Measurements from ENCODE around the gene C10orf67. TPM values are rescaled to one million over a fixed set of nuclear protein-coding genes. Genes with fewer than 3 reads are reported as not detected.

C10orf67 gene
- total RNA-seq, 1 experiment from 2014 or later, result not detected

DNA sequence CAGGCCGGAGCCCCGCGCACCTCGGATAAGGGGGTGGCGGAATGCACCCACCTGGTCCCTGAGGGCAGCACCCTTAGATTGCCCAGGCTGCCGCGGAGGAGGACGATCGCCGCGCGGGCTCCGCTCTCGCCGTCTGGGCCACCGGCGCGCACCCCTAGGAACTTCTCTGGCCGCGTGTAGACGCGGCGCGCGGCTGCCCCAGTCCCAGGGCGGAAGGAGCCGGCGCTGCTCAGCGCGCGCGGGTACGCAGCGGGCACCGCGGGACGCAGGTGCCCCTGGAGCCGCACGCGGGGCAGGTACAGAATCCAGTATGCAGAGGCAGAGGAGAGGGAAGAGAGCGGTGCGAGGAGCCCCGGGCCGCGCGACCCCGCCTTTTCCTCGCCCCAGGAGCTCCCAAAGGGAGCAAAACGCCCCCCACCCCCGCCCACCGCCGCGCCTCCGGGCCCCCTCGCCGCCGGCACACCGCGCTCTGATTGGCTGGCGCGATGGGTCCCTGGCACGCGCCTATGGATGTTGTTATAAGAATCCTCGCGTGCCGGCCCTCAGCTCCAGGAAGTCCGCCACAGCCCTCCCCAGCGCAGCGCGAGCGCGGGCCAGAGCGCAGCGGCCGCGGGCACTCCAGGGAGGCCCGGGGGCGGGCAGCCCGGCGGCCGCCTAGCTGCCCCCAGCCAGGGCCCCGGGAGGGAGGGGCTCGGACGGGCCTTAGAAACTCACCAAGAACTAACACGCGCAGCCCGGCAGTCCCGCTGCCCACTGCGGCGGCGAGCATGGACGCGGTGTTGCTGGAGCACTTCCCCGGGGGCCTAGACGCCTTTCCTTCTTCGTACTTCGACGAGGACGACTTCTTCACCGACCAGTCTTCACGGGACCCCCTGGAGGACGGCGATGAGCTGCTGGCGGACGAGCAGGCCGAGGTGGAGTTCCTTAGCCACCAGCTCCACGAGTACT is 152.6 kb downstream of the C10orf67 start, which contains the start of gene PTF1A:
PTF1A (plus strand) TSS at position 549 of the 948 bp plus-strand sequence; CDS start at position 768, 219 bp downstream.
- DNase-seq (ENCODE audit: low spot score), result no peak

DNA sequence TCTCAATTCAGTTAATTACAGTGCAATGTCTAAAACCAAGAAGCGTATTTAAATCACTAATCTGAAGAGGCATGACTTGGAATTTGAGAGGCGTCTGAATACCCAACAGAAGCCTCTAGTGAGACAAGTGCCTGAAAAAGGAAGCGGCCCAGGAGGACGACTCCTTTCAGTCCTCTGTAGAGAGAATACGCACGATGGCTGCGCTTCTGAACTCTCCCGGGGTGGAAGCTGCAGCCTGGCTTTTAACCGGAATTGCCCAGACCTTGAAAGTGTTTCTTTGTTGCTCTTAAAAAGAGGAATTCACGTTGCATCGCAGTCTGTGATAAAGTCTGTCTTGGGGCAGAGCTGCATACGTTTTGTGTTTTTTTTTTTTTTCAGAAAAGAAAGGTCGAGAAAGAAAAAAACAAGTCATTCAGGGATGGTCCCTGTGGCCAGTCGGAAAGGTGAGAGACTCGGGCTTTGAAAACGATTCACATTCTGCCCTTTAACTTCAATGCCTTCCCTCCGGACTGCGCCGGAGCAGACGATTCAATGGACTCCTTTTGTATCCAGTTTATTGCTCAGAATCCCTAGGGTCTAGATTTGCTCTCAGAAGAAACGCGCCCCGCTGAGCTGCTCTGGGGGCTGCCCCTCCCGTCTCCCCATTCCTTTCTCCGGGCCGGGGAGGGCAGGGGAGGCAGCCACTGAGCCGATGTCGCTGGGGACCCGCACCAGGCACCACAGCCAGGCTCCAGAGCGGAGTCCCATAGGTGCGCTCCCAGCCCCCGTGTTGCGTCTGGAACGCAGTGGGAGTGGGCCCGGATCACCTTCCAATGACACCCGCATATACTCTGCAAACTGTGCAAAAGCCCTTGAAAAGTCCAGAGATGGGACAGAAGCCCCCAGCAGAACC is 153.5 kb downstream of the C10orf67 start:
- no peak for DNase-seq (ENCODE audit: low spot score)
- in situ Hi-C loops (cut with HindIII; ENCODE audit: low sequenced_read_pairs), result no loop called here

More for the DNA sequence above, 152.6 kb downstream of the C10orf67 start, which contains the start of gene PTF1A:
- in situ Hi-C loops (cut with HindIII; ENCODE audit: low sequenced_read_pairs), result no loop called here

DNA sequence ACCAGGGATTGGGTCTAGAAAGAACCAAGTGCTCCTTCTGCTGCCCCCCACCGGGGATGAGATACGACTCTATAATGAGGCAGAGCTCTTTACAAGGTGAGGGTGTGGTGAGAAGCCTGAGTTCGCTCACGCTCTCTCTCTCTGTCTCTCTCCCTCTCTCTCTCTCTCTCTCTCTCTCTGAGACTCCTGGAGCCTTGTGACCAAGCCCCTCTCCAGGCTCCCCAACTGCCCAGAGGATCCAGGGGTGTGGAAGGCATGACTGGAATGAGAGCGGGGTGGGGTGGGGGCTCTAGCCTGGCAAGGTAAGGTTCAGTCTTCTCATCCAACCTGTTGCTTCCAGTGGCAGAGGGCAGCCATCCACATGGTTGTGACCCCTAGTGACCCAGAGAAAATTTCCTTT is 155.6 kb downstream of the C10orf67 start:
- in situ Hi-C loops (cut with HindIII; ENCODE audit: low sequenced_read_pairs), result no loop called here
- no peak for DNase-seq (ENCODE audit: low spot score)

DNA sequence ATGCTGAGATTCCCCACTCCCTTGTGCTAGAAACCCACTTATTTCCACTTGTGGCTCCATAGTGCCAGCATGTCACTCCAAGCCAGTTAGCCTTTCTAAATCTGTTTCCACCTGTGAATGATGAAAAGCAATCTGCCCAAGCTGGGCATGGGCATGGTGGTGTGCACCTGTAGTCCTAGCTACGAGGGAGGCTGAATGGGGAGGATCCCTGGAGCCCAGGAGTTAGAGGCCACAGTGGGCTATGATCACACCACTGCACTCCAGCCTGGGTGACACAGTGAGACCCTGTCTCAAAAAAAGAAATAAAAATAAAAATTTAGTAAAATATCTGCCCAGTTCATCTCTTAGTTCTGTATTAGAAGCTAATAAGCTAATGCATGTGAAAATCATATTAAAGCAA is 157.4 kb downstream of the C10orf67 start:
- no peak for DNase-seq (ENCODE audit: low spot score)
- in situ Hi-C loops (cut with HindIII; ENCODE audit: low sequenced_read_pairs), result no loop called here

DNA sequence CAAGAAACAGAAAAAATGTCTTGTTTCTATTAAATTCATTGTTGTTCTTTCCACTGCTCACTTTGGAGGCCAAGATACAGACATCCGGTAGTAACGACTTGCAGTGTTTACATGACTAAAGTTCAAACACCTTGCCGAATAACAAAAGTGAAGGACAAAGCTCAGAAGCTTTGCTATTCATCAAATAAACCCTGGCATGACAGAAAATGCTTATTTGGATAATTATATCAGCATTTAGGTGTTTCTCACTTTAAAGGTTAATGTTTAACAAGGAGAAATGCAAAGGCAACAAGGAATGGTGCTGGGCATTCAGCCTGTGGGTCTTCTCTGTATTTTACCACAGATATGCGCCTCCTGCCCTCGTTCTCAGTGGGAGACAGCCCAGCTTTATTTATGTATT is 157.9 kb downstream of the C10orf67 start:
- DNase-seq (ENCODE audit: low spot score), result no peak
- in situ Hi-C loops (cut with HindIII; ENCODE audit: low sequenced_read_pairs), result no loop called here

DNA sequence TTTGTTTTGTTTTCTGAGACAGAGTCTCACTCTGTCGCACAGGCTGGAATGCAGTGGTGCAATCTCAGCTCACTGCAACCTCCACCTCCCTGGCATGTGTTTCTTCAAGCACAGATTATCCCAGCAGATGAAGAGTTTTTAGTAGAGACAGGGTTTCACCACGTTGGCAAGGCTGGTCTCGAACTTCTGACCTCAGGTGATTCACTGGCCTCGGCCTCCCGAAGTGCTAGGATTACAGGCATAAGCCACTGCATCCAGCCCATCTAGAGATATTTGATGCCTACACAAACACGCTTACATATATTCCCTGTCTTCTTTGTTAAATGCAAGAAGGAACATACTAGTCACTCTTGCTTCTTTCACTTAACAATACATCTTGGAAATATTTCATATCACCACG is 158.4 kb downstream of the C10orf67 start:
- in situ Hi-C loops (cut with HindIII; ENCODE audit: low sequenced_read_pairs), result no loop called here
- DNase-seq (ENCODE audit: low spot score), result no peak

DNA sequence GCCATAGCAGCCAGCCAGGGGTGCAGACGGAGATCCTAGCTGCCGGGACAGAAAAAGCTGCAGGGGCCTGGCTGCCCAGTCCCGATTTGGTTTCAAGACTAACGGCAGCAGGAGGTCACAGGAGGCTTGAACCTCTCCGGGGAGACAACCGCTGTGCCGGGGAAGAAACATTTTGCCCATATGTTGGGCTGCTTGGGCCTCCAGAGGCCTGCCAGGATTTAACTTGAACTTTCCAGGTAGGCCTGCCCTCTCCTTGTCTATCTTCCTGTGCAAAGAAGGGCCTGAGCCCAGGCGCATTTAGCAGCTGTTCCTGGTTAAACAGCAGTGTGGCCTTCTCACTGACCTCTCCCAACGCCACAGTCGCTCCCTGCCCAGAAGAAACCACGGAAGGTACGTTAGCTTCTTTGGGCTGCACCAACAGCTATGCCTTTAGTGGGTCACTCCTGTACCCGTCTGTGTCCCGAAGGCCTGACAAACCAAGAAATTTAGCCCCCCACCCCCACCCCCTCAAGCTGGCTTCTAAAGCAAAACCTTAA is 169.6 kb downstream of the C10orf67 start:
- no peak for DNase-seq (ENCODE audit: low spot score)
- in situ Hi-C loops (cut with HindIII; ENCODE audit: low sequenced_read_pairs), result no loop called here

DNA sequence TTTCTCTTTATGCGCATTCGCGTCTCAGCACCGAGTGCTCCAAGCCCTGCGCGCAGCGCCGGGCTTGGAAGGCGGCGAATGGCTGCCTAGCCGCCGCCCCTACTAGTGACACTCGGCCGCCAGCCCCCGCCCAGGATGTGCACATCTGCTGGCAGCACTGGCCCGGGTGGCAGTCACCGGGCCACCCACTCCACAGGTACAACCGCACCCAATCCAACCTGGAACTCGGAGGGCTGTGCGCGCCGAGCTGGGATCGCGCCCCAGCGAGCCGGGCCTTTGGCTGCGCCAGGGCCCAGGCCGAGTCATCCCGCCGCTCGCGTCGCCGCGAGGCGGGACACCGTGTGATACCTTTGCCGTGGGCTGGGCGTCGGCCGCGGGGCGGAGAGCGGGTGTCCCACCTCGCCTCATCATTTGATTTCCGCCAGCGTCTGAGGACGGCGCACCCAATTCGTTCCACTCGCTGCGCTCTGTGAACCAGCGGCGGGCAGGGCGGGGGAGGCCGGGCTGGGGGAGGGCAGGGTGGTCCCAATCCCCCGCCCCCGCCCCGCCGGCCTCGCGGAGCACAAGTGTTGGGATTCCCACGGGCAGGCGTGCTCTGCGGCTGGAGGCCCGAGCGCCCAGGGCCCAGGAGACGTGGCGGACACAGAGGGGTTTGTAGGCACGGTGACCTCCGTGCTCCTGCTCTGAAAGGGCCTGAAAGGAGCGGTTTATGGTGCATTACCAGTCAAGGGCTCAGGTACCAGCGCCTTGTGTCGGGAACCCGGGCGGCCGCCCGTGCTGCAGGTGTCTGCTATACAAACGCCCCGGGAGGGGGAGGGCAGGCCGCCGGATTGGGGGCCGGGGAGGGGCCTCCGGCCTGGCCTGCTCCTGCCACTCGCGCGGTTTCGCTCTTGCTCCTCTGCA is 170.3 kb downstream of the C10orf67 start:
- in situ Hi-C loops (cut with HindIII; ENCODE audit: low sequenced_read_pairs), result no loop called here
- no peak for DNase-seq (ENCODE audit: low spot score)

DNA sequence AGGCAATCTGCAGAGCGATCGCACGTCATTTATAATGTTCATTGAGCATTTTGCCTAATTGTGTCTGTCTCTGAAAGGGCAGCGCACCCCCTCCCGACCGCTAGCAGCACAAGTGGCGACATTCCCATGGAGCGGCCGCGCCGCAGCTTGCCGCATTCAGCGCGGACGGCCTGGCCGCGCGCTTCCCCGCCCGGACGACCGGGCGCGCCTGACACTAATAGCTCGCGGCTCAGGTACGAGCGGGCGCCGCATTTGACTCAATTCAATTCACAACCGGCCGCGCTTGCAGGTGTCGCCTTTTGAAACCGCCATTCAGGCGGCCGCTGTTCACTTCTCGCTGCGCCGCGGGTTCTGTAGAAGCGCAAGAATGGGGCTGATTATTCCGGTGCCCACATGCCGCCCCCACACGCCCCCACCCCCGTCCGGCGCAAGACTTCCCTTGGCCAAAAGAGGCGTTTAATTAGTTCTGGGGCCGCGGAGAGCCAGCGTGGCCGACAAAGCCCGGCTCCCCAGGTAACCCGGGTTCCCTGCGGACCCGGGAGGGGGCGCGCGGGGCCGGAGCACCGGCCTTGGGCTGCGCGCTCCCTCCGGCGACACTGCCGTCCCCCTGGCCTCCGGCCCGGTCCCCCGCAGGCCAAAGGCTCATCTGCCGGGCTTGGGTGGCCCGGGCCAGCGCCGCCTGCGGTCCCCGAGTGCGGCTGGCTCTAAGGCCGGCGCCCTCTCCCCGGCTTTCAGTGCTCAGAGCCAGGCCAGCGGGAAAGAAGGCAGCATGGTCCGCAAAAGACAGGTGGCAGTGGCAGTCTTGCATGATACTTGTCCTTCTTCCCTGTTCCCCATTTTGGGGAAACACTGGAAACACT is 171.2 kb downstream of the C10orf67 start:
- no peak for DNase-seq (ENCODE audit: low spot score)
- in situ Hi-C loops (cut with HindIII; ENCODE audit: low sequenced_read_pairs), result no loop called here

DNA sequence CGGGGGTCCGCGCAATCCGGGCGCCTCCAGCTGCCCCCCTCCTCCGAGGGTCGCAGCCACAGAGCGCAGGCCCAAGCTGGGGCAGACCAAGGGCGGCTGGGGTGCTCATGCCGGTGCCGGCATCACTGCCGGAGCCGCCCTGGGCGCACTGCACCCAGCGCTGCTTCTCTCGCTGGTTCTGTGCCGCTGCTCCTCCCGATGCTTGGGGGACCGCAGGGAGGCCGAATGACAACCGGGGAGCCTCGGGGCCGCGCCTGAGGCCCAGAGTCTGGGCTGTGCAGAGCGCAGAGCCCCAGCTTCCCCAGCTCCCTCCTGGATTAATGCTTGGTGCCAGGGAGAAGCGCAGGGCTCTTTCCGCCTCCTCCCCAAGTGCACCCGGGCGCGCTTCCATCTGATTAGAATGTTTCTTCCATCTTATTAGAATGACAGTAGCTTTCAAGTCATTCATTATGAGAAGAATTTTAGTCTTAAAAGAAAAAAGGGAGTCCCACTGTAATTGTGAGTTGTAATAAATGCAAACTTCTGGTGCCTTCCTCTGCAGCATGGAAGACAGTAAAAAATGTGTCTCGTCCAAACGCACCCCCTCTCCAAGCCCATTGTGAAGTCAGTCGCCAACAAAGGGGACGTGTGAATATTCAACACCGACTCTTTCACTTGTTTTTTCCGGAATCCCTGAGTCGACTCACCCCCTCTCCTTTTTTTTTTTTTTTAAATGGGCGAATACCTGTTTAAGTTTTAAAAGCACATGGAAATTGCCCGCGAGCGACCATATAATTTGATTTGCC is 172.0 kb downstream of the C10orf67 start:
- DNase-seq (ENCODE audit: low spot score), result no peak
- in situ Hi-C loops (cut with HindIII; ENCODE audit: low sequenced_read_pairs), result no loop called here

DNA sequence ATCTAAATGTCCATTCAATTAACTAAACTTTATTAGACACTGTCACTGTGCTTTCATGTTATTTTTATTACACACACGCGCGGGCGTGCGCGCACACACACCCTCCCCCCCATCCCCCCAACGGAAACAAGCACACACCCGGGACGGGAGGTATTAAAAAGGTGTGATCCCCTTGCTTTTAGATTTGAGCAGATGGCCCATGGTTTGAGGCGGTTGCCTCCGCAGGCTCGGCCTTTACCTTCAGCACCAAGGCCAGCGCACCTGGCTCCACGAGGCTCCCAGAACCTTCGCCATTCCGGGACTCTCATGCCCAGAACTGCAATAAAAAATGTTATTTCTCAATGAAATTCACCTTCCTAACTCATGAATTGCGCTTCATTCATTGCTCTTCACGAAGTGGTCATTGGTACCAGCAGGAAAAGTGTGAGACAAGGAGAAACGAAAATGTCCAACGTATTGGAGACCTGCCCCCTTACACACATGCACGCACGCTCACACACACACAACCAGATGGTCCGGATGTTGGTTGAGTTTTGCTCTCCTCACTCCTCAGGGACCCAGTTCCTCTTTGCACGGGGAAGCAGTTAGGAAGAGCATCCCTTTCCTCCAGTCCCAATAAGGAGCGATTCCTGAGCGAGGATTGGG is 173.2 kb downstream of the C10orf67 start:
- in situ Hi-C loops (cut with HindIII; ENCODE audit: low sequenced_read_pairs), result no loop called here
- DNase-seq (ENCODE audit: low spot score), result no peak

DNA sequence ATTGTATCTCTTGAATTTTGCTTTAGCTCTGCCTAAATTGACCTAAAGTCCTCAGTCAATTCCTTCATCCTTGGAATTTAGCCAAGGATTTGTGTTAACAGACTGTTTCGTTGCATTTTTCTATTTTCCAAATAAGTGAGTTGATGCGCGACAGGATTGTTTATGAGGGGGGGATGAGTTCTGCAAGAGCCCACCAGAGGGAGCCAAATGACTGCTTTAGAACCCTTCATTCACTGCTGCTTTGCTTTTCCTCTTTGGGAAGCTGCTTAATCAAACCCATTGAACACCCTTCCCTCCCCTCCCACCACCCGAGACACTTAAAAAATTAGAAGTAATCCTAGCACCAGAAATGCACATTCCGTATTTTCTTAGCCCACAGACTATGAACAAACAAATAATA is 186.2 kb downstream of the C10orf67 start:
- in situ Hi-C loops (cut with HindIII; ENCODE audit: low sequenced_read_pairs), result no loop called here
- peak; percentile 68 for DNase-seq (ENCODE audit: low spot score)

DNA sequence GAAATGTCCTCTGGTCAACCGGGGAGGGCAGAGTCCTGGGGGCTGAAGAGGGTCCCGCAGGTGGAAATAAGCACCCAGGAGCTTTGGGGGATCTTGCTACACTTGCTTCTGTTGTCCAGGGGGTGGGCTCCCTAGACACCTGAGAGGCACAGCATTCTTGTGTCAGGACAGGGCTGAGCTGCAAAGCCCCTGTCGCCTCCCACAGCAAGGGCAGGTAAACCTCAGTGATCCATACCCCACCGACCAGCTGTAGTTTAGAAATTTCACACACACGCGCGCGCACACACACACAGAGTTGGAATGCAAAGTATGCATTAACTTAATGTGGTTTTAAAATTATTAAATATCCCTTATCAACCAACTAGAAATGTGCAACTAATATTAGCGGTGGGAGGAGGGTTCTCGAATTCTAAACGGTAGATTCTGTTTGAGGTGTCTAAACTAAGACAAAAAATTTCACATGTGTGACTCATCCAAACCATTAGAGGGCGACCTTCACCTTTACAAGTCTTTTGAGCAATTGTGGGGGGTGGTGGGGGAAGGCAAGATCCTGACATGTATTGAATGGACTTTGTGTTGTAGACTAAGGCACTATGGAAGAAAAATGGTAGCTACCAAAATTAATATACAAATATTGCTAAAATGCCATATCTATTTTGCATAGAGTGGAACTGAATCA is 186.8 kb downstream of the C10orf67 start:
- in situ Hi-C loops (cut with HindIII; ENCODE audit: low sequenced_read_pairs), result no loop called here
- peak; percentile 32 for DNase-seq (ENCODE audit: low spot score)

DNA sequence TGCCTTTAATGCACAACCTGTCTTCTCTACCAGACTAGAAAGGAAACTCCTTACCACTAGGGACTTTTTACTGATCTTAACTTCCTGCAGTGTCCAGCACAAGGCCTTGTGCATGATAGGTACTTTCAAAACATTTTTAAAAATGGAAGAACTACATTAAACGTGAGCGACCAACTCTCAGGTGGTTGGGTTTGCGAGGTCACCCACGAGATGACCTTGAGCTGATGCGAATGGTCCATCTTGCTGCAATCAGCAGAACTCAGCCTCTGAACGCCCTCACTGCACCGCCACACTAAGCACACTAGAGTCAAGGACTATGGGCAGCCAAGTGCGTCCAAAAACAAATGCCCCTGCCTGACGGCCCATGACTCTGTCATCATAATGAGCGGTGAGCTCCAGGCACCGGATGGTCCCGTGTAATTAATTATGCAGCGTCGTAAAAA is 187.3 kb downstream of the C10orf67 start:
- in situ Hi-C loops (cut with HindIII; ENCODE audit: low sequenced_read_pairs), result no loop called here
- DNase-seq (ENCODE audit: low spot score), result no peak

DNA sequence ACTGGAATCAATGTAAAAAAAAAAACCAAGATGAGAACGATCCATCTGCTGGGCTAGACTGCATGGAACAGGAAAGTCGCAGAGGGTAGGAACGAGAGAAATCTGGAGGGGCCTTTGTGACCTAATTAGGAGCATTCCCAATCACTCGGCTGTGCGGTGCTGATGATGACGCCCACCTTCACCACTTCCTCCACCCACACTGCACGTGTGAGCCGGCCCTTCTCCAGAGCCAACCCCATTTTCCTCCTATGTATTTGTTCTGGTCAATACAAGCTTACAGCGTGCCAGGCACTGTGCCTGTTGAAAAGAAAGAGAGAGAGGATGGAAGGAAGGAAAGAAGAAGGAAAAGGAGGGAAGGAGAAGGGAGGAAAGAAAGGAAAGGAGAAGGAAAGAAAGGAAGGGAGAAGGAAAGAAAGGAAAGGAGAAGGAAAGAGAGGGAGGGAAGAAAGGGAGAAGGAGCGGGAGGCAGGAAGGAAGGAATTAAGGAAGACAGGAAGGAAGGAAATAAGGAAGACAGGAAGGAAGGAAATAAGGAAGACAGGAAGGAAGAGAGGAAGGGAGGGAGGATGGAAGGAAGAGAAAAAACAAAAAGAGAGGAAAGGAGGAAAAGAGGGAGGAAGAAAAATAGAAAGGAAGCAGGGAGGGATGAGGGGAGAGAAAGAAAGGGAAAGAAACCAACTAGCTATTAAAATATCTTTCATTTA is 188.0 kb downstream of the C10orf67 start:
- DNase-seq (ENCODE audit: low spot score), result no peak
- in situ Hi-C loops (cut with HindIII; ENCODE audit: low sequenced_read_pairs), result no loop called here

Data from G401 (cell line).